ENCODE measurements around the gene EFTUD2. TPM values are rescaled to one million over a fixed set of nuclear protein-coding genes. Genes with fewer than 3 reads are reported as not detected.
A peak's percentile ranks its signal among the peaks of the same experiment; 100 is the strongest.

Gene EFTUD2
- total and polyA plus RNA-seq, 2 of the 4 experiments (the other 2 are of a cell fraction): 72.5 to 126 TPM

DNA sequence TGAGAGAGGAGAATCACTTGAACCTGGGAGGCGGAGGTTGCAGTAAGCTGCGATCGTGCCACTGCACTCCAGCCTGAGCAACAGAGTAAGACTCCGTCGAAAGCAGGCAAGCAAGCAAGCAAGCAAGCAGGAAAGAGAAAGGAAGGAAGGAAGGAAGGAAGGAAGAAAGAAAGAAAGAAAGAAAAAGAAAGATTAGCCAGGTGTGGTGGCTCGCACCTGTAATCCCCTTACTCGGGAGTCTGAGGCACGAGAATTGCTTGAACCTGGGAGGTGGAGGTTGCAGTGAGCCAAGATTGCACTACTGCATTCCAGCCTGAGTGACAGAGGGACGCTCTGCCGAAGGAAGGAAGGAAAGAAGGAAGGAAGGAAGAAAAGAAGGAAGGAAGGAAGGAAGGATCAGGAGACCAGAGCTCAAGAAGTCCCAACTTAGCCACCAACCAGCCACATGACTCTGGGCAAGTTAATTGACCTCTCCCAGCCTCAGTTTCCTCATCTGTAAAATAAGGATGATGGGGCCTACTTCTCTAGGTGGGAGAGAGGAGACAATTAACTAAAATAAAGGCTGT lies 9.6 kb upstream of the EFTUD2 start:
- no peak overlapping the region for H3K4me3 ChIP-seq (ENCODE audit: insufficient read depth, low read depth, low read length)
- DNase-seq: no peak
- H4K5ac ChIP-seq (ENCODE audit: low read depth, low read length): no peak overlapping the region
- 92% methylated on average over 7 of the region's 10 CpGs; no CpG with 5 or more reads in 1 of the 2 experiments for WGBS, 2 experiments (ENCODE audit: extremely low coverage in 2 of 2, insufficient read length in 1 of 2)
- no TSS peak for BruUV-seq (replicated peaks)
- H3K4me1 ChIP-seq (ENCODE audit: control insufficient read depth, insufficient read depth, low read length): peaks cover 18% of the 10 kb centered on the region
- H4K20me1 ChIP-seq (ENCODE audit: insufficient read depth, low read length): no peaks in the 10 kb centered on the region
- H3K56ac ChIP-seq (ENCODE audit: extremely low read depth, insufficient read depth, low read length): no peak overlapping the region
- peak overlapping the region; percentile 76; the same call in 1 of the 2 replicates for H3K23ac ChIP-seq (ENCODE audit: low read depth, low read length)
- peak overlapping the region; percentile 48 for H2BK5ac ChIP-seq (ENCODE audit: low read depth, low read length, poor library complexity, severe bottlenecking)
- no peaks in the 10 kb centered on the region for H3K9me3 ChIP-seq (ENCODE audit: control insufficient read depth, insufficient read depth, low read length)
- peaks cover 0 to 16% of the 10 kb centered on the region in 2 experiments; a peak in 2 of 4 replicates for H3K79me1 ChIP-seq (ENCODE audit: low read depth in 1 of 2, low read length in 2 of 2)
- peak overlapping the region; percentile 8 for H2AFZ ChIP-seq (replicated peaks; ENCODE audit: low read length, poor library complexity)
- POLR2A ChIA-PET (ENCODE audit: unreplicated experiment): interaction anchor here (0.6 kb wide), 1 partner anchor 192 kb away, joined by 3 read pairs; no protein-coding TSS in a partner anchor
- H3K4ac ChIP-seq (ENCODE audit: low read depth, low read length): peak overlapping the region; percentile 77
- H3K36me3 ChIP-seq (ENCODE audit: control insufficient read depth, insufficient read depth, low read length): no peaks in the 10 kb centered on the region
- in situ Hi-C loops (cut with MboI; ENCODE audit: low sequenced_read_pairs) (no loop called here), dilution Hi-C loops (cut with HindIII; ENCODE audit: low sequenced_read_pairs, unreplicated experiment) (no loop called here), intact Hi-C loops (cut with micrococcal nuclease) (no loop called here)
- no peak for ATAC-seq (ENCODE audit: low read depth)
- no peak for TF ChIP-seq RCOR1 (IDR thresholded peaks at IDR 0.05; ENCODE audit: insufficient replicate concordance, low read length)
- no peak for TF ChIP-seq FOS (IDR thresholded peaks at IDR 0.05; ENCODE audit: low read depth, low read length)
- no peak for TF ChIP-seq CEBPB (IDR thresholded peaks at IDR 0.05; ENCODE audit: low read depth, low read length)
- TF ChIP-seq, protein P1, sequence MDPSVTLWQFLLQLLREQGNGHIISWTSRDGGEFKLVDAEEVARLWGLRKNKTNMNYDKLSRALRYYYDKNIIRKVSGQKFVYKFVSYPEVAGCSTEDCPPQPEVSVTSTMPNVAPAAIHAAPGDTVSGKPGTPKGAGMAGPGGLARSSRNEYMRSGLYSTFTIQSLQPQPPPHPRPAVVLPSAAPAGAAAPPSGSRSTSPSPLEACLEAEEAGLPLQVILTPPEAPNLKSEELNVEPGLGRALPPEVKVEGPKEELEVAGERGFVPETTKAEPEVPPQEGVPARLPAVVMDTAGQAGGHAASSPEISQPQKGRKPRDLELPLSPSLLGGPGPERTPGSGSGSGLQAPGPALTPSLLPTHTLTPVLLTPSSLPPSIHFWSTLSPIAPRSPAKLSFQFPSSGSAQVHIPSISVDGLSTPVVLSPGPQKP (IDR thresholded peaks at IDR 0.05; ENCODE audit: borderline replicate concordance, low read depth, low read length): no peak
- TF ChIP-seq NFE2L2 (IDR thresholded peaks at IDR 0.05; ENCODE audit: low read depth, low read length): no peak
- TF ChIP-seq SMC3 (IDR thresholded peaks at IDR 0.05; ENCODE audit: low read depth, low read length): no peak
- no peak for TF ChIP-seq RAD21 (IDR thresholded peaks at IDR 0.05; ENCODE audit: low read length)
- no peak for TF ChIP-seq BHLHE40 (IDR thresholded peaks at IDR 0.05; ENCODE audit: low read depth, low read length)
- no peak for TF ChIP-seq MAZ (IDR thresholded peaks at IDR 0.05; ENCODE audit: borderline replicate concordance, low read depth, low read length)
- TF ChIP-seq MAFK (IDR thresholded peaks at IDR 0.05; ENCODE audit: low read depth, low read length): no peak
- no peak for TF ChIP-seq RFX5 (IDR thresholded peaks at IDR 0.05; ENCODE audit: low read depth, low read length)
- TF ChIP-seq, protein P2, sequence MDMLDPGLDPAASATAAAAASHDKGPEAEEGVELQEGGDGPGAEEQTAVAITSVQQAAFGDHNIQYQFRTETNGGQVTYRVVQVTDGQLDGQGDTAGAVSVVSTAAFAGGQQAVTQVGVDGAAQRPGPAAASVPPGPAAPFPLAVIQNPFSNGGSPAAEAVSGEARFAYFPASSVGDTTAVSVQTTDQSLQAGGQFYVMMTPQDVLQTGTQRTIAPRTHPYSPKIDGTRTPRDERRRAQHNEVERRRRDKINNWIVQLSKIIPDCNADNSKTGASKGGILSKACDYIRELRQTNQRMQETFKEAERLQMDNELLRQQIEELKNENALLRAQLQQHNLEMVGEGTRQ (IDR thresholded peaks at IDR 0.05; ENCODE audit: low read depth, low read length): no peak
- no peak overlapping the region for H3K4me2 ChIP-seq (ENCODE audit: low read depth, low read length)
- peak overlapping the region; percentile 80 for H4K91ac ChIP-seq (ENCODE audit: insufficient read depth, low read depth, low read length)
- H2AK5ac ChIP-seq (ENCODE audit: low read depth, low read length): peak overlapping the region; percentile 83
- H3K27ac ChIP-seq (ENCODE audit: insufficient read depth, low read length): no peak overlapping the region
- CTCF ChIA-PET: no interaction called here
- H3K9me1 ChIP-seq (ENCODE audit: insufficient read depth, low read length): peaks cover 34% of the 10 kb centered on the region
- peak overlapping the region in 1 of 2 experiments; percentile 70; a peak in 3 of 4 replicates for H4K8ac ChIP-seq (ENCODE audit: low read depth in 2 of 2, low read length in 2 of 2)
- peak overlapping the region; percentile 92 for H2BK20ac ChIP-seq (ENCODE audit: low read depth, low read length)
- peak overlapping the region; percentile 43; the same call in 1 of the 3 replicates for H2BK15ac ChIP-seq (ENCODE audit: low read depth, low read length)
- H2AK9ac ChIP-seq (replicated peaks; ENCODE audit: low read depth, low read length, poor library complexity): no peak overlapping the region
- peak overlapping the region; percentile 85 for H3K14ac ChIP-seq (replicated peaks; ENCODE audit: low read depth, low read length)
- H2BK120ac ChIP-seq (ENCODE audit: low read depth, low read length): peak overlapping the region; percentile 86
- H3K9ac ChIP-seq (ENCODE audit: low read depth, low read length): no peak overlapping the region
- H3K18ac ChIP-seq (ENCODE audit: low read depth, low read length): no peak overlapping the region
- H3K27me3 ChIP-seq (ENCODE audit: control insufficient read depth, insufficient read depth, low read length): peaks cover 7% of the 10 kb centered on the region; the same call in 1 of the 2 replicates

Measured in IMR-90 (cell line).